Caco-2 (cell line): ENCODE measurements around the gene APOA5. TPM values are rescaled to one million over a fixed set of nuclear protein-coding genes. Genes with fewer than 3 reads are reported as not detected.

Experiments used
- BruUV-seq: library from RNA; stranded (reverse); fragments of 400-500 nt; replicated peaks from 2 replicates; lab custom pipeline; 2021; lab: Mats Ljungman, UMichigan
- CTCF ChIA-PET: fragments of 300-600 bp; sonication (Branson Sonifier 250); formaldehyde crosslinking; loops from one replicate; lab custom pipeline; 2022; ENCODE audit warnings: antibody characterized with exemption; lab: Charles Lee
- POLR2A ChIA-PET: fragments of 300-600 bp; sonication (Branson Sonifier 250); formaldehyde crosslinking; loops from one replicate; lab custom pipeline; 2022; ENCODE audit warnings: antibody characterized with exemption; lab: Charles Lee
- DNase-seq, 2 experiments: peaks; one replicate each; pipeline versions ENCODE4 v3.0.0 to v3.0.0-alpha.2; 2020 to 2022
- H3K27me3 ChIP-seq: replicated peaks from 2 replicates; pipeline ENCODE4 v1.6.0; 2011; ENCODE audit warnings: low read length; ENCODE audit not compliant: control insufficient read depth, insufficient read depth
- H3K36me3 ChIP-seq: 2 replicates; pipeline ENCODE4 v1.5.1; 2011; ENCODE audit warnings: low read length; ENCODE audit not compliant: control insufficient read depth, insufficient read depth
- H3K4me1 ChIP-seq: fragments of 250-450 bp; sonication (Bioruptor Pico); 2 replicates; pipeline ENCODE4 v1.5.1; 2020; ENCODE audit warnings: mild to moderate bottlenecking
- H3K4me3 ChIP-seq: 2 replicates; pipeline ENCODE4 v1.5.1; 2011; ENCODE audit warnings: low read depth, mild to moderate bottlenecking, control low read depth, low read length
- H3K9me3 ChIP-seq: fragments of 250-450 bp; sonication (Bioruptor Pico); 2 replicates; pipeline ENCODE4 v1.5.1; 2020; ENCODE audit warnings: mild to moderate bottlenecking, moderate library complexity
- H3K27ac Mint-ChIP-seq: one replicate; pipeline ENCODE4 v1.8.0; 2022; ENCODE audit warnings: mixed read lengths; ENCODE audit not compliant: unreplicated experiment
- H3K27me3 Mint-ChIP-seq: one replicate; pipeline ENCODE4 v1.8.0; 2022; ENCODE audit warnings: mixed read lengths; ENCODE audit not compliant: insufficient read depth, unreplicated experiment
- H3K36me3 Mint-ChIP-seq: one replicate; pipeline ENCODE4 v1.8.0; 2022; ENCODE audit warnings: mild to moderate bottlenecking, mixed read lengths; ENCODE audit not compliant: insufficient read depth, unreplicated experiment
- H3K4me1 Mint-ChIP-seq: one replicate; pipeline ENCODE4 v1.8.0; 2022; ENCODE audit warnings: low read depth, mixed read lengths; ENCODE audit not compliant: unreplicated experiment
- H3K4me3 Mint-ChIP-seq: one replicate; pipeline ENCODE4 v1.8.0; 2022; ENCODE audit warnings: mild to moderate bottlenecking, moderate library complexity, mixed read lengths; ENCODE audit not compliant: unreplicated experiment
- H3K9me3 Mint-ChIP-seq: one replicate; pipeline ENCODE4 v1.8.0; 2022; ENCODE audit warnings: mixed read lengths; ENCODE audit not compliant: unreplicated experiment
- intact Hi-C: fragments of 100-400 bp; cut with micrococcal nuclease; formaldehyde crosslinking; loops from one replicate; pipeline ENCODE4 v1.10.0; 2022; ENCODE audit not compliant: unreplicated experiment
- total RNA-seq: library from RNA; stranded (reverse); gene quantifications from 2 replicates; pipeline ENCODE4 v1.2.3, GENCODE V29; 2022
- TF ChIP-seq, protein P1 (sequence below), 2 experiments: fragments of 200-600 bp in 1 of 2; IDR thresholded peaks; 1 replicate in 1 of 2; 2 replicates in 1 of 2; pipeline versions ENCODE4 v1.5.1 to v1.8.0; 2011 to 2022; ENCODE audit warnings: antibody characterized with exemption in 1 of 2, control low read depth in 1 of 2, inconsistent platforms in 1 of 2, low read depth in 1 of 2, low read length in 1 of 2, mild to moderate bottlenecking in 1 of 2, moderate library complexity in 1 of 2; ENCODE audit not compliant: insufficient read depth in 1 of 2, severe bottlenecking in 1 of 2, unreplicated experiment in 1 of 2

The APOA5 gene
- total RNA-seq, 1 experiment from 2014 or later = 2.5 TPM

DNA sequence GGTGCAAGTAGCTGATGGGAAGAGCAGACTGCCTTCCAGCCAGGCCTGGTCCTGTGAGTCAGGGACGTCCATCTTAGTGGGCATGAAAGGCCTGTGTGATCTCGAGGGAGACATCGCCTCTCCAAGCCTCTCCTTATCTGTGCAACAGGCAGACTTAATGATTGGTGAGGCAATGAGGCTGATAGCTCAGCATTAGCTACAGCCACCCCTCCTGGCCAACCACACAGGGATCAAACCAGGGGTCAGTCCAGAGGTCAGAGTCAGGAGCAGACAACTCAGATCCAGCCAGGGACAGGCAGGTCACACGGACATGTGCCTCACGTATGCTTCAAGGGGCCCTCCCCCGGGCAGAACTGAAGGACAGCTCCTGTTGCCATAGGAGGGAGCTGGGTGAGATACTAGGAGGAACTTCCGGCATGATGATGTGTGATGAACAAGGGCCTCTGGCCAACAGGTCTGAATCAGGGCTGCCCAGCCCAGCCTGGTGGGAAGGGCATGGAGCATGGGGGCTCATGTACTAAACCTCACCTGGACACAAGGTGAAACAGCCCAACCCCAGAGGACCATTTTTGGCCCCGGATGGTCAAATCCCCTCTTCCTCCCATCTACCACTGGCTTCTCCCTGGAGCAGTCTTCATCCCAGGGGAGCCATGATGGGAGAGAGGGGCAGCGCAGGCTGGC lies 35.2 kb upstream of the APOA5 start:
- Mint-ChIP-seq H3K4me1 (peaks cover 58% of the 10 kb centered on the region), H3K27me3 (no peaks in the 10 kb centered on the region), H3K4me3 (no peak overlapping the region), H3K9me3 (peaks cover 10% of the 10 kb centered on the region), H3K27ac (peak overlapping the region; percentile 57), H3K36me3 (peaks cover 14% of the 10 kb centered on the region)
- ChIA-PET CTCF (interaction anchor here (0.5 to 2.9 kb wide), 10 partner anchors 9 to 784 kb away, joined by 3 to 15 read pairs (median 4); partner anchors contain the start of genes APOA1 and APOA5), POLR2A (interaction anchor here (0.8 to 1.0 kb wide), 4 partner anchors 14 to 40 kb away, joined by 3 to 7 read pairs (median 4); no protein-coding TSS in a partner anchor)
- Histone ChIP-seq H3K36me3 (no peaks in the 10 kb centered on the region), H3K4me3 (no peak overlapping the region), H3K4me1 (peaks cover 83% of the 10 kb centered on the region), H3K9me3 (peaks cover 6% of the 10 kb centered on the region), H3K27me3 (no peaks in the 10 kb centered on the region)
- intact Hi-C loops = no loop called here
- BruUV-seq = no TSS peak
- TF ChIP-seq, protein P1, sequence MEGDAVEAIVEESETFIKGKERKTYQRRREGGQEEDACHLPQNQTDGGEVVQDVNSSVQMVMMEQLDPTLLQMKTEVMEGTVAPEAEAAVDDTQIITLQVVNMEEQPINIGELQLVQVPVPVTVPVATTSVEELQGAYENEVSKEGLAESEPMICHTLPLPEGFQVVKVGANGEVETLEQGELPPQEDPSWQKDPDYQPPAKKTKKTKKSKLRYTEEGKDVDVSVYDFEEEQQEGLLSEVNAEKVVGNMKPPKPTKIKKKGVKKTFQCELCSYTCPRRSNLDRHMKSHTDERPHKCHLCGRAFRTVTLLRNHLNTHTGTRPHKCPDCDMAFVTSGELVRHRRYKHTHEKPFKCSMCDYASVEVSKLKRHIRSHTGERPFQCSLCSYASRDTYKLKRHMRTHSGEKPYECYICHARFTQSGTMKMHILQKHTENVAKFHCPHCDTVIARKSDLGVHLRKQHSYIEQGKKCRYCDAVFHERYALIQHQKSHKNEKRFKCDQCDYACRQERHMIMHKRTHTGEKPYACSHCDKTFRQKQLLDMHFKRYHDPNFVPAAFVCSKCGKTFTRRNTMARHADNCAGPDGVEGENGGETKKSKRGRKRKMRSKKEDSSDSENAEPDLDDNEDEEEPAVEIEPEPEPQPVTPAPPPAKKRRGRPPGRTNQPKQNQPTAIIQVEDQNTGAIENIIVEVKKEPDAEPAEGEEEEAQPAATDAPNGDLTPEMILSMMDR (IDR thresholded peaks at IDR 0.05; ENCODE audit: insufficient read depth in 1 of 2, low read depth in 1 of 2, low read length in 1 of 2, severe bottlenecking in 1 of 2, unreplicated experiment in 1 of 2) = peak in 1 of 2 experiments; percentile 39
- DNase-seq = peak; percentile 83 to 94

DNA sequence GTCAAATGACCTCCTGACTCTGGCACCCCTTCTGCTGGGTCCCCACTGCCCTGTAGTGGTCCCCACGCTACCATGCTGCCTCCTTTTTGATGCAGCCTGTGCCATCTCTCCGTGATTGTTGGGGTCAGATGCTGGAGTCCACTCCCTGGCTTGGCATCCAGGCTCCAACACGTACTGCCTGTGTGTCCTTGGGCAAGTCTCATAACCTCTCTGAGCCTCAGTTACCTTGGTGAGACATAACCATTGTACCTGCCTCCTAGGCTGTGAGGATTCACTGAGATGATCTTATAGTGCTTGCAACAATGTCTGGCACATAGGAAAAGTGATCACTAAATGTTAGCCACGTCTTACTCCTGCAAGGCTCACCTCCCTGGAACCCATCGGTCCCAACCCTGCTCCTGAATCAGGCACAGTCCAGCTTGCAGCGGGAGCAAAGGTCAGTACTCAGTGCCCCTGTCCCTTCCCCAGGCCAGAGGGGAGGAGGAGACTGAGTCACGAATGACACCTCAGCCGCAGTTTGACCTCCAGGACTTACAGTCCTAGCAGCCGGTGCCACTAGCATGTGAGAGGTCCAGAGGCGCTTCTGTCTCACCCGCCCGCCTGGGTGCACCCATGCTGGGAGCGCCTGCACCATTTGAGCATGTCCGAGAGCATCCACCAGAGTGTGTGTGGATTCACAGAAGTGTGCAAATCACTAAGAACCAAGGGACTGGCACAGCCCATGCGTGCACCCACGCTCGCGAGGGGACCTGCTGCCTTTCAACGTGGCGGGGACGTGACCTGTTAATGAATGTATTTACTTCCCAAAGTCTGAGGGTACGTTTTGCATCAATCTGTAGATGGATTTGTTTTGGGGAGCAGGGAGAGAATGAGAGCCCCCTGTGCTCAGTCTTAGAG lies 34.4 kb upstream of the APOA5 start:
- intact Hi-C loops = no loop called here
- Histone ChIP-seq H3K4me3 (no peak overlapping the region), H3K36me3 (no peaks in the 10 kb centered on the region), H3K27me3 (no peaks in the 10 kb centered on the region), H3K4me1 (peaks cover 77% of the 10 kb centered on the region), H3K9me3 (no peaks in the 10 kb centered on the region)
- H3K27me3 Mint-ChIP-seq = no peaks in the 10 kb centered on the region
- ChIA-PET CTCF (interaction anchor here (0.5 to 2.9 kb wide), 12 partner anchors 10 to 785 kb away, joined by 3 to 15 read pairs (median 4); partner anchors contain the start of genes APOA1 and APOA5), POLR2A (interaction anchor here (0.8 to 1.0 kb wide), 4 partner anchors 13 to 39 kb away, joined by 3 to 7 read pairs (median 4); no protein-coding TSS in a partner anchor)
- no peak for DNase-seq
- H3K4me1 Mint-ChIP-seq = peaks cover 55% of the 10 kb centered on the region
- H3K27ac Mint-ChIP-seq = peak overlapping the region; percentile 57
- H3K4me3 Mint-ChIP-seq = no peak overlapping the region
- TF ChIP-seq, protein P1 (IDR thresholded peaks at IDR 0.05; ENCODE audit: insufficient read depth in 1 of 2, low read depth in 1 of 2, low read length in 1 of 2, severe bottlenecking in 1 of 2, unreplicated experiment in 1 of 2) = no peak
- no TSS peak for BruUV-seq
- H3K36me3 Mint-ChIP-seq = peaks cover 8% of the 10 kb centered on the region
- H3K9me3 Mint-ChIP-seq = peaks cover 5% of the 10 kb centered on the region

- Histone ChIP-seq H3K4me1 (peaks cover 73% of the 10 kb centered on the region), H3K27me3 (no peaks in the 10 kb centered on the region), H3K4me3 (no peak overlapping the region), H3K9me3 (no peaks in the 10 kb centered on the region), H3K36me3 (no peaks in the 10 kb centered on the region)
- H3K27ac Mint-ChIP-seq = no peak overlapping the region
- no peak overlapping the region for H3K4me3 Mint-ChIP-seq
- POLR2A ChIA-PET = no interaction called here
- peaks cover 5% of the 10 kb centered on the region for H3K36me3 Mint-ChIP-seq
- CTCF ChIA-PET = interaction anchor here (0.6 to 2.9 kb wide), 3 partner anchors 35 to 313 kb away, joined by 3 to 15 read pairs (median 4); partner anchors contain the start of gene APOA5
- peaks cover 50% of the 10 kb centered on the region for H3K4me1 Mint-ChIP-seq
- BruUV-seq = no TSS peak
- TF ChIP-seq, protein P1 (IDR thresholded peaks at IDR 0.05; ENCODE audit: insufficient read depth in 1 of 2, low read depth in 1 of 2, low read length in 1 of 2, severe bottlenecking in 1 of 2, unreplicated experiment in 1 of 2) = no peak
- no peaks in the 10 kb centered on the region for H3K9me3 Mint-ChIP-seq
- intact Hi-C loops = no loop called here
- H3K27me3 Mint-ChIP-seq = no peaks in the 10 kb centered on the region
- no peak for DNase-seq
Measured at GRCh38 chr11:116825434-116825833, 33.8 kb upstream of the APOA5 start.
